GM12873 (cell line): Measurements from ENCODE around the gene RFX1.
A peak's percentile ranks its signal among the peaks of the same experiment; 100 is the strongest.

Experiments
- CTCF ChIP-seq: IDR thresholded peaks from 2 replicates; pipeline ENCODE4 v1.5.1; 2012; ENCODE audit warnings: low read depth, mild to moderate bottlenecking, moderate library complexity, low read length, control low read depth; ENCODE audit not compliant: insufficient read depth; ENCODE audit errors: missing control alignments

The RFX1 gene

DNA sequence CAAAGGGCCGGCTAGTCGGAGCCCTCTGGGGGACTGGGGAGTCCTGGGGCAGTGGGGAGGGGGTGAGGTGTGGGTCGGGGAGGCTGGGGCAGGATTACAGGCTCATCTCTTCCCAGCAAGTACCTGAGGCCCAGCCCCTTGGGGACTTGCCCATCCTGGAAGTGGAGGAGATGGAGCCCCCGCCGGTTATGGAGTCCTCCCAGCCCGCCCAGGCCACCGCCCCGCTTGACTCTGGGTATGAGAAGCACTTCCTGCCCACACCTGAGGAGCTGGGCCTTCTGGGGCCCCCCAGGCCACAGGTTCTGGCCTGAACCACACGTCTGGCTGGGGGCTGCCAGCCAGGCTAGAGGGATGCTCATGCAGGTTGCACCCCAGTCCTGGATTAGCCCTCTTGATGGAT lies 45.9 kb upstream of the RFX1 start:
- TF ChIP-seq CTCF, result no peak

DNA sequence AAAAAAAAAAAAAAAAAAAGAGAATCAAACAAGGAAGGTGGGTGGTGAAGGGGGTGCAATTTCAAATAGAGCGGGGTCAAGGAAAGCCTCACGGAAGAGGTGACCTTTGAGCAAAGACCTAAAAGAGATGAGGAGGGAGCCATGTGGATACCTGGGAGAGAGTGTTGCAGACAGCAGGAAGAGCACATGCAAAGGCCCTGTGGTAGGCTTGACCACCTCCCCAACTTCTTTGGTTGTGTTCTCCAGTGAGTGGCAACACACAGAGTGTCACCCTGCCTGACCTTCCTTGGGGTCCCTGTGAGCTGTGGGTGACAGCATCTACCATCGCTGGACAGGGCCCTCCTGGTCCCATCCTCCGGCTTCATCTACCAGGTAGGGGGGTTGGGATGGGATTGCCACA lies 44.4 kb upstream of the RFX1 start:
- TF ChIP-seq CTCF, result no peak

- TF ChIP-seq CTCF, result peak; percentile 99
Observed at GRCh38 chr19:14048443-14049153, 42.5 kb upstream of the RFX1 start.

DNA sequence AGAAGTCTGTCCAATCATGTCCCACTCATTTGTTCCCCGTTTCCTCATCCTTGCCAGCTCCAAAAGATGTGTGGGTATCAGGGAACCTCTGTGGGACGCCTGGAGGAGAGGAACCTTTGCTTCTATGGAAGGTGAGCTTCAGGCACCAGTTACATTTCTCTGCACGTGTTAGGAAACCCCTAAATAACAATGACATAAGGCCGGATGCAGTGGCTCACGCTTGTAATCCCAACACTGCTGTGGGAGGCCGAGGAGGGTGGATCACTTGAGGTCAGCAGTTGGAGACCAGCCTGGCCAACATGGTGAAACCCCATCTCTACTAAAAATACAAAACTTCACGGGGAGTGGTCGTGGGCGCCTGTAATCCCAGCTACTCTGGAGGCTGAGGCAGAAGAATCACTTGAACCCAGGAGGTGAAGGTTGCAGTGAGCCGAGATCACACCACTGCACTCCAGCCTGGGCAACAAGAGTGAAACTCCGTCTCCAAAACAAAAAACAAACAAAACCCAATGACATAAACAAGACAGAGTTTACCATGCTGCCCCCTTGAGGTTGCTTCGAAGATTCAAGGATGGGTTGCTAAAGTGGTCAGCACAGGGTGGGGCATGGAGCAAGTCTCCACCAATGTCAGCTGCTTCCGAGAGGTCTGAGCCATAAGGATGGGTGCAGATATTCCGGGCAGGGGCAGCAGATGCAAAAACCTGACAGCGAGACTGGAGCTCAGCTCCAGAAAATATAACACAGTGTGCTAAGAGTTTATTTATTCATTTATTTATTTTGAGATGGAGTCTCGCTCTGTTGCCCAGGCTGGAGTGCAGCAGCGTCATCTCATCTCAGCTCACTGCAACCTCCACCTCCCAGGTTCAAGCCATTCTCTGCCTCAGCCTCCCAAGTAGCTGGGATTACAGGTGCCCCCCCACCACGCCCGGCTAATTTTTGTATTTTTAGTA lies 36.8 kb upstream of the RFX1 start:
- peak; percentile 66 for TF ChIP-seq CTCF

- no peak for TF ChIP-seq CTCF
Observed at GRCh38 chr19:14039181-14039580, 33.1 kb upstream of the RFX1 start.

GRCh38 chr19:14035706-14036105 lies 29.6 kb upstream of the RFX1 start:
- TF ChIP-seq CTCF, result no peak

DNA sequence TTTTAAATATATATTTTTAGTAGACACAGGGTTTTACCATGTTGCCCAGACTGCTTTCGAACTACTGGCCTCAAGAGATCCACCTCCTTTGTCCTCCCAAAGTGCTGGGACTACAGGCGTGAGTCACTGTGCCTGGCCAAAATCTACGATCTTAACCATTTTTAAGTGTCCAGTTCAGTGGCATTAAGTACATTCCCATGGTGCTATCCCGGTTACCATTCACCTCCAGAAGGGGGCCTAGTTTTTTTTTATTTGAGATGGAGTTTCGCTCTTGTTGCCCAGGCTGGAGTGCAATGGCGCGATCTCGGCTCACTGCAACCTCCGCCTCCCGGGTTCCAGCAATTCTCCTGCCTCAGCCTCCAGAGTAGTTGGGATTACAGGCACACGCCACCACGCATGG lies 29.0 kb upstream of the RFX1 start:
- TF ChIP-seq CTCF, result peak; percentile 6
